HEK293 (cell line): Measurements from ENCODE around the gene PABPC3.

Experiments
- GLIS1 ChIP-seq: fragments of 450-650 bp; formaldehyde crosslinking; IDR thresholded peaks from 2 replicates; pipeline ENCODE4 v1.5.1; 2016; ENCODE audit warnings: missing biosample characterization, missing genetic modification characterization
- SALL2 ChIP-seq: fragments of 450-650 bp; formaldehyde crosslinking; IDR thresholded peaks from 2 replicates; pipeline ENCODE4 v1.5.0; 2017; ENCODE audit warnings: missing biosample characterization, mild to moderate bottlenecking, missing genetic modification characterization, borderline replicate concordance
- SP3 ChIP-seq: fragments of 450-650 bp; formaldehyde crosslinking; IDR thresholded peaks from 2 replicates; pipeline ENCODE4 v1.5.1; 2016; ENCODE audit warnings: missing biosample characterization, missing genetic modification characterization
- ZFP3 ChIP-seq: fragments of 450-650 bp; formaldehyde crosslinking; IDR thresholded peaks from 2 replicates; pipeline ENCODE4 v1.5.1; 2016; ENCODE audit warnings: low read depth, missing biosample characterization, missing genetic modification characterization
- ZNF10 ChIP-seq: fragments of 450-650 bp; formaldehyde crosslinking; IDR thresholded peaks from 2 replicates; pipeline ENCODE4 v1.5.1; 2017; ENCODE audit warnings: missing biosample characterization, missing genetic modification characterization
- ZNF24 ChIP-seq: fragments of 450-650 bp; formaldehyde crosslinking; IDR thresholded peaks from 2 replicates; pipeline ENCODE4 v1.5.1; 2016; ENCODE audit warnings: missing biosample characterization, missing genetic modification characterization
- ZNF274 ChIP-seq, 2 experiments: fragments of 200-500 bp in 1 of 2; fragments of 450-650 bp in 1 of 2; sonication (Bioruptor generic) in 1 of 2; formaldehyde crosslinking in 1 of 2; IDR thresholded peaks; 2 replicates each; pipeline versions ENCODE4 v1.5.1 to v1.6.1; 2014 to 2016; ENCODE audit warnings: borderline replicate concordance in 1 of 2, inconsistent platforms in 1 of 2, low read length in 1 of 2, missing biosample characterization in 1 of 2, missing genetic modification characterization in 1 of 2
- ZNF473 ChIP-seq: fragments of 450-650 bp; formaldehyde crosslinking; IDR thresholded peaks from 2 replicates; pipeline ENCODE4 v1.5.1; 2017; ENCODE audit warnings: missing biosample characterization, missing genetic modification characterization
- ZNF747 ChIP-seq: fragments of 450-650 bp; formaldehyde crosslinking; IDR thresholded peaks from 2 replicates; pipeline ENCODE4 v1.5.1; 2016; ENCODE audit warnings: missing biosample characterization, missing genetic modification characterization
- TF ChIP-seq, protein P1 (sequence below): fragments of 450-650 bp; formaldehyde crosslinking; IDR thresholded peaks from 2 replicates; pipeline ENCODE4 v1.5.1; 2016; ENCODE audit warnings: missing biosample characterization, missing genetic modification characterization
- TF ChIP-seq, protein P2 (sequence below): fragments of 450-650 bp; formaldehyde crosslinking; IDR thresholded peaks from 2 replicates; pipeline ENCODE4 v1.5.1; 2016; ENCODE audit warnings: missing biosample characterization, missing genetic modification characterization

DNA sequence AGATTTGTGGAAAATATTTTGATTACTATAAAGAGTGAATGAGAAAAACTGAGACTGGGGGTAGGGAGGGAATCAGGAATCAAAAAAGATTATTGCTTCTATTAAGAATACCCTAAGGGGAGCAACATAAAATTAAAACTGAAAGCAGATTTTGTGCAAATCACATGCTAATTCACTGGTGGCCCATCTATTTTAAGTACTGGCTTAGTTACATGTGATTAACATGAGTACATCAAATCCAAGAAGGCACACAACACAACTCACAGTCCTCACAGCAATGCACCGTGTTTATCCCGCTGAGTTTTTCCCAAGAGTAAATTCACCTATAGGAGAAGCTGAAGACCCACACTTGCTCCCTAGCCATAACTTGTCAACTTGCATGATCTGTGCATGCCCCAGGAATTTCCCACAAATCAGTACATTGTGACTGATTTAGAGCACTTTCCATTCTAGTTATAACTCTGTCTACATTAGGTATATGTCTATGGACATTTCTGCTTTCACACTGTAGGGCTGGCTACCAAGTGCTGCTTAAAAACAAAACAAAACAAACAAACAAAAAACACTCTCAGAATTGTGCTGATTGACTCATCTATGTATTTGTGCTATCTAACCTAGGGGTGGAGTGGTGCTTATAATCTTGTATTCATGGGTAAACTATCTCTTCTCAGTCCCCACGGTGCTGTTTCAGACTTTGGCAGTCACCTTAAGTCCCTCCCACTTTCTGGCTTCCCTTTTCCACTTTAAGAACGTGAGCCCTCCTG is 51.9 kb downstream of the PABPC3 start:
- no peak for TF ChIP-seq SALL2 (tag by site-specific recombination)
- TF ChIP-seq, protein P1, sequence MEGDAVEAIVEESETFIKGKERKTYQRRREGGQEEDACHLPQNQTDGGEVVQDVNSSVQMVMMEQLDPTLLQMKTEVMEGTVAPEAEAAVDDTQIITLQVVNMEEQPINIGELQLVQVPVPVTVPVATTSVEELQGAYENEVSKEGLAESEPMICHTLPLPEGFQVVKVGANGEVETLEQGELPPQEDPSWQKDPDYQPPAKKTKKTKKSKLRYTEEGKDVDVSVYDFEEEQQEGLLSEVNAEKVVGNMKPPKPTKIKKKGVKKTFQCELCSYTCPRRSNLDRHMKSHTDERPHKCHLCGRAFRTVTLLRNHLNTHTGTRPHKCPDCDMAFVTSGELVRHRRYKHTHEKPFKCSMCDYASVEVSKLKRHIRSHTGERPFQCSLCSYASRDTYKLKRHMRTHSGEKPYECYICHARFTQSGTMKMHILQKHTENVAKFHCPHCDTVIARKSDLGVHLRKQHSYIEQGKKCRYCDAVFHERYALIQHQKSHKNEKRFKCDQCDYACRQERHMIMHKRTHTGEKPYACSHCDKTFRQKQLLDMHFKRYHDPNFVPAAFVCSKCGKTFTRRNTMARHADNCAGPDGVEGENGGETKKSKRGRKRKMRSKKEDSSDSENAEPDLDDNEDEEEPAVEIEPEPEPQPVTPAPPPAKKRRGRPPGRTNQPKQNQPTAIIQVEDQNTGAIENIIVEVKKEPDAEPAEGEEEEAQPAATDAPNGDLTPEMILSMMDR (tag by site-specific recombination): no peak
- no peak for TF ChIP-seq ZNF747 (tag by site-specific recombination)
- TF ChIP-seq GLIS1 (tag by site-specific recombination): no peak
- no peak for TF ChIP-seq SP3 (tag by site-specific recombination)
- TF ChIP-seq, protein P2, sequence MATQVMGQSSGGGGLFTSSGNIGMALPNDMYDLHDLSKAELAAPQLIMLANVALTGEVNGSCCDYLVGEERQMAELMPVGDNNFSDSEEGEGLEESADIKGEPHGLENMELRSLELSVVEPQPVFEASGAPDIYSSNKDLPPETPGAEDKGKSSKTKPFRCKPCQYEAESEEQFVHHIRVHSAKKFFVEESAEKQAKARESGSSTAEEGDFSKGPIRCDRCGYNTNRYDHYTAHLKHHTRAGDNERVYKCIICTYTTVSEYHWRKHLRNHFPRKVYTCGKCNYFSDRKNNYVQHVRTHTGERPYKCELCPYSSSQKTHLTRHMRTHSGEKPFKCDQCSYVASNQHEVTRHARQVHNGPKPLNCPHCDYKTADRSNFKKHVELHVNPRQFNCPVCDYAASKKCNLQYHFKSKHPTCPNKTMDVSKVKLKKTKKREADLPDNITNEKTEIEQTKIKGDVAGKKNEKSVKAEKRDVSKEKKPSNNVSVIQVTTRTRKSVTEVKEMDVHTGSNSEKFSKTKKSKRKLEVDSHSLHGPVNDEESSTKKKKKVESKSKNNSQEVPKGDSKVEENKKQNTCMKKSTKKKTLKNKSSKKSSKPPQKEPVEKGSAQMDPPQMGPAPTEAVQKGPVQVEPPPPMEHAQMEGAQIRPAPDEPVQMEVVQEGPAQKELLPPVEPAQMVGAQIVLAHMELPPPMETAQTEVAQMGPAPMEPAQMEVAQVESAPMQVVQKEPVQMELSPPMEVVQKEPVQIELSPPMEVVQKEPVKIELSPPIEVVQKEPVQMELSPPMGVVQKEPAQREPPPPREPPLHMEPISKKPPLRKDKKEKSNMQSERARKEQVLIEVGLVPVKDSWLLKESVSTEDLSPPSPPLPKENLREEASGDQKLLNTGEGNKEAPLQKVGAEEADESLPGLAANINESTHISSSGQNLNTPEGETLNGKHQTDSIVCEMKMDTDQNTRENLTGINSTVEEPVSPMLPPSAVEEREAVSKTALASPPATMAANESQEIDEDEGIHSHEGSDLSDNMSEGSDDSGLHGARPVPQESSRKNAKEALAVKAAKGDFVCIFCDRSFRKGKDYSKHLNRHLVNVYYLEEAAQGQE (tag by site-specific recombination): no peak
- no peak for TF ChIP-seq ZNF473 (tag by site-specific recombination)
- no peak for TF ChIP-seq ZNF10 (tag by site-specific recombination)
- TF ChIP-seq ZNF24: no peak
- TF ChIP-seq ZNF274 (IDR thresholded peaks at IDR 0.05; ENCODE audit: low read length): no peak
- TF ChIP-seq ZNF274 (tag by site-specific recombination; IDR thresholded peaks at IDR 0.05; ENCODE audit: borderline replicate concordance): no peak
- TF ChIP-seq ZFP3: no peak
